Loucy (cell line): Measurements from ENCODE around the gene GZMA.

Experiments used
- EZH2phosphoT487 ChIP-seq: fragments of 200-600 bp; IDR thresholded peaks from 2 replicates; pipeline ENCODE4 v1.6.1; 2018; ENCODE audit warnings: antibody characterized with exemption, mild to moderate bottlenecking, moderate library complexity, borderline replicate concordance
- TF ChIP-seq, protein P1 (sequence below): fragments of 200-600 bp; sonication (generic); conservative IDR thresholded peaks from 2 replicates; pipeline ENCODE4 v1.5.1; 2014; ENCODE audit warnings: mild to moderate bottlenecking, antibody characterized with exemption, low read length

DNA sequence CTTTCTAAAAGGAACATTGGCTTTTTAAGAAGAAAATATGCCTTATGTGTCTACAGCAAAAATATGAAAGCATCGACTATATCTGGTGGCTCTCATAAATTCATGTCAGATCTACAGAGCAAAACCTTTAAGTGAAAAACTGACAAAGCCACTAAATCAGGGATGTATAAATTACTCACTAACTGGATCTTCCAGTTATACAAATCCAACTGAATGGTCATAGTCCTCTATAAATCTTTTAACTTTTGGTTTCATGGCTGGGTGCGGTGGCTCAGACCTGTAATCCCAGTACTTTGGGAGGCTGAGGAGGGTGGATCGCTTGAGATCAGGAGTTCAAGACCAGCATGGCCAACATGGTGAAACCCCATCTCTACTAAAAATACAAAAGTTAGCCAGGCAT, 29.2 kb upstream of the GZMA start:
- TF ChIP-seq, protein P1, sequence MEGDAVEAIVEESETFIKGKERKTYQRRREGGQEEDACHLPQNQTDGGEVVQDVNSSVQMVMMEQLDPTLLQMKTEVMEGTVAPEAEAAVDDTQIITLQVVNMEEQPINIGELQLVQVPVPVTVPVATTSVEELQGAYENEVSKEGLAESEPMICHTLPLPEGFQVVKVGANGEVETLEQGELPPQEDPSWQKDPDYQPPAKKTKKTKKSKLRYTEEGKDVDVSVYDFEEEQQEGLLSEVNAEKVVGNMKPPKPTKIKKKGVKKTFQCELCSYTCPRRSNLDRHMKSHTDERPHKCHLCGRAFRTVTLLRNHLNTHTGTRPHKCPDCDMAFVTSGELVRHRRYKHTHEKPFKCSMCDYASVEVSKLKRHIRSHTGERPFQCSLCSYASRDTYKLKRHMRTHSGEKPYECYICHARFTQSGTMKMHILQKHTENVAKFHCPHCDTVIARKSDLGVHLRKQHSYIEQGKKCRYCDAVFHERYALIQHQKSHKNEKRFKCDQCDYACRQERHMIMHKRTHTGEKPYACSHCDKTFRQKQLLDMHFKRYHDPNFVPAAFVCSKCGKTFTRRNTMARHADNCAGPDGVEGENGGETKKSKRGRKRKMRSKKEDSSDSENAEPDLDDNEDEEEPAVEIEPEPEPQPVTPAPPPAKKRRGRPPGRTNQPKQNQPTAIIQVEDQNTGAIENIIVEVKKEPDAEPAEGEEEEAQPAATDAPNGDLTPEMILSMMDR, result no peak
- no peak for TF ChIP-seq EZH2phosphoT487
